Transverse colon (tissue), 4 donors: ENCODE data around the gene NAALADL2. TPM values are rescaled to one million over a fixed set of nuclear protein-coding genes. Genes with fewer than 3 reads are reported as not detected.
"Not testable (repeated sequence)": the region's sequence is repeated elsewhere in the genome, so short reads cannot be mapped to it uniquely, and the experiment has no call there.

Experiments used
- DNase-seq: peaks from one replicate; pipeline ENCODE4 v3.0.0-alpha.2; 2019
- H3K27ac ChIP-seq, 4 donors: fragments of 200-600 bp; sonication (generic); 2 replicates each; pipeline ENCODE4 v1.5.1; 2016 to 2018; ENCODE audit warnings: inconsistent platforms in 4 of 4
- H3K27me3 ChIP-seq: fragments of 200-600 bp; sonication (generic); 2 replicates; pipeline ENCODE4 v1.5.1; 2017; ENCODE audit warnings: inconsistent platforms
- H3K36me3 ChIP-seq, 4 donors: fragments of 200-600 bp; sonication (generic); 2 replicates each; pipeline ENCODE4 v1.5.1; 2017 to 2019; ENCODE audit warnings: inconsistent platforms in 4 of 4
- H3K4me1 ChIP-seq, 4 donors: fragments of 200-600 bp; sonication (generic); 2 replicates each; pipeline ENCODE4 v1.5.1; 2017 to 2020; ENCODE audit warnings: inconsistent platforms in 4 of 4
- H3K4me3 ChIP-seq, 4 donors: fragments of 200-600 bp; sonication (generic); 1 replicate in 1 of 4; 2 replicates in 3 of 4; pipeline versions ENCODE4 v1.5.1 to v1.6.1; 2017 to 2019; ENCODE audit warnings: inconsistent platforms in 4 of 4
- H3K9me3 ChIP-seq, 2 donors: fragments of 200-600 bp; sonication (generic); 2 replicates each; pipeline ENCODE4 v1.5.1; 2017 to 2019; ENCODE audit warnings: inconsistent platforms in 2 of 2
- CTCF ChIP-seq, 5 experiments: fragments of 200-600 bp in 3 of 5; fragments of 450-650 bp in 2 of 5; sonication (generic) in 3 of 5; IDR thresholded peaks; 1 replicate in 2 of 5; 2 replicates in 3 of 5; pipeline ENCODE4 v1.5.1; 2016 to 2017; ENCODE audit warnings: antibody characterized with exemption in 5 of 5, inconsistent platforms in 3 of 5, mild to moderate bottlenecking in 2 of 5, moderate library complexity in 1 of 5
- EP300 ChIP-seq: sonication (generic); formaldehyde crosslinking; IDR thresholded peaks from one replicate; pipeline ENCODE4 v1.6.1; 2017; ENCODE audit warnings: antibody characterized with exemption, low read depth
- POLR2A ChIP-seq: fragments of 450-650 bp; IDR thresholded peaks from one replicate; pipeline ENCODE4 v1.6.1; 2016; ENCODE audit warnings: antibody characterized with exemption, mild to moderate bottlenecking, moderate library complexity
- POLR2AphosphoS5 ChIP-seq, 3 donors: sonication (generic); formaldehyde crosslinking; IDR thresholded peaks; one replicate each; pipeline ENCODE4 v1.6.1; 2016; ENCODE audit warnings: antibody characterized with exemption in 3 of 3
- WGBS, 2 donors: methylation state at CpG; one replicate each; pipeline ENCODE4 v1.1.5; 2018; ENCODE audit warnings: low coverage in 1 of 2; 5-methylcytosine and 5-hydroxymethylcytosine counted together
- in situ Hi-C, 4 donors: fragments of 200-750 bp; cut with MboI; loops; one replicate each; pipeline versions ENCODE4 v1.15.0 to v1.15.1; 2017; ENCODE audit warnings: low sequenced_read_pairs in 3 of 4, low pct_ligation_motif_present in 1 of 4, low pct_unique_long_range_greater_than_20kb in 1 of 4
- intact Hi-C: fragments of 100-400 bp; cut with DNase I; formaldehyde crosslinking; loops from one replicate; pipeline ENCODE4 v1.15.1; 2023; ENCODE audit warnings: low total_unique reads
- total RNA-seq, 4 donors: library from RNA; depleted of rRNA; stranded (reverse); fragments of >200 nt; gene quantifications; one replicate each; pipeline ENCODE4 v1.1.0, GENCODE V29; 2016

Gene NAALADL2
- total RNA-seq, 4 donors from 2014 or later = 10.1 to 22.7 (median 15.1) TPM

- Histone ChIP-seq H3K36me3 (no peaks in the 10 kb centered on the region), H3K4me1 (no peaks in the 10 kb centered on the region), H3K9me3 (no peaks in the 10 kb centered on the region), H3K27me3 (no peaks in the 10 kb centered on the region), H3K27ac (no peak overlapping the region), H3K4me3 (no peak overlapping the region)
- no peak for DNase-seq
- WGBS, 2 donors = 88 to 89% methylated on average over 1 of the region's 1 CpG
- in situ Hi-C loops = no loop called here
- TF ChIP-seq EP300 (no peak), CTCF (IDR thresholded peaks at IDR 0.05) (no peak)
- intact Hi-C loops = no loop called here
Observed at GRCh38 chr3:175118382-175118941, 259.3 kb downstream of the NAALADL2 start.

- WGBS, 2 donors = 43% methylated on average over 2 of the region's 2 CpGs; no CpG with 5 or more reads in 1 of the 2 donors
- TF ChIP-seq CTCF (IDR thresholded peaks at IDR 0.05) = peak in 4 of 5 experiments; percentile 16 to 37 (median 26)
- no peak for TF ChIP-seq POLR2AphosphoS5 (IDR thresholded peaks at IDR 0.05)
- Histone ChIP-seq H3K4me1 (no peaks in the 10 kb centered on the region), H3K27ac (no peak overlapping the region), H3K9me3 (no peaks in the 10 kb centered on the region), H3K36me3 (no peaks in the 10 kb centered on the region), H3K4me3 (no peak overlapping the region), H3K27me3 (no peaks in the 10 kb centered on the region)
- intact Hi-C loops = no loop called here
- peak; percentile 14 for DNase-seq
- in situ Hi-C loops = no loop called here
Observed at GRCh38 chr3:175121225-175121624, 262.1 kb downstream of the NAALADL2 start.

- H3K36me3 ChIP-seq = no peaks in the 10 kb centered on the region
- intact Hi-C loops = no loop called here
- H3K4me3 ChIP-seq = no peak overlapping the region
- in situ Hi-C loops = no loop called here
- no peaks in the 10 kb centered on the region for H3K4me1 ChIP-seq
- no peak for DNase-seq
- WGBS, 2 donors = 73 to 79% methylated on average over 3 of the region's 3 CpGs
- H3K27ac ChIP-seq = no peak overlapping the region
- H3K9me3 ChIP-seq = no peaks in the 10 kb centered on the region
- no peak for TF ChIP-seq EP300
- no peaks in the 10 kb centered on the region for H3K27me3 ChIP-seq
Observed at GRCh38 chr3:175127075-175127662, 268.0 kb downstream of the NAALADL2 start.

GRCh38 chr3:175129126-175129525, 270.0 kb downstream of the NAALADL2 start:
- intact Hi-C loops (no loop called here), in situ Hi-C loops (no loop called here)
- WGBS, 2 donors = 72 to 79% methylated on average over 2 of the region's 2 CpGs
- Histone ChIP-seq H3K27ac (no peak overlapping the region), H3K36me3 (no peaks in the 10 kb centered on the region), H3K4me1 (no peaks in the 10 kb centered on the region), H3K27me3 (no peaks in the 10 kb centered on the region), H3K4me3 (no peak overlapping the region), H3K9me3 (no peaks in the 10 kb centered on the region)
- DNase-seq = no peak
- TF ChIP-seq POLR2A (no peak), POLR2AphosphoS5 (IDR thresholded peaks at IDR 0.05) (no peak), EP300 (no peak), CTCF (IDR thresholded peaks at IDR 0.05) (no peak)

GRCh38 chr3:175129571-175129970, 270.4 kb downstream of the NAALADL2 start:
- Histone ChIP-seq H3K4me3 (no peak overlapping the region), H3K27ac (no peak overlapping the region), H3K27me3 (no peaks in the 10 kb centered on the region), H3K9me3 (no peaks in the 10 kb centered on the region), H3K4me1 (no peaks in the 10 kb centered on the region), H3K36me3 (no peaks in the 10 kb centered on the region)
- in situ Hi-C loops (no loop called here), intact Hi-C loops (no loop called here)
- 92 to 95% methylated on average over 2 of the region's 2 CpGs for WGBS, 2 donors
- no peak for DNase-seq
- TF ChIP-seq EP300 (no peak), CTCF (IDR thresholded peaks at IDR 0.05) (no peak), POLR2A (no peak), POLR2AphosphoS5 (IDR thresholded peaks at IDR 0.05) (no peak)

GRCh38 chr3:175131866-175132265, 272.7 kb downstream of the NAALADL2 start:
- H3K27me3 ChIP-seq, H3K9me3 ChIP-seq, H3K4me1 ChIP-seq, H3K36me3 ChIP-seq, H3K4me3 ChIP-seq, in situ Hi-C loops, intact Hi-C loops, H3K27ac ChIP-seq, DNase-seq: not testable (repeated sequence)
- WGBS, 2 donors = no CpG with 5 or more reads among the region's 28 CpGs

- H3K9me3 ChIP-seq, DNase-seq, H3K27me3 ChIP-seq, H3K36me3 ChIP-seq, in situ Hi-C loops, H3K27ac ChIP-seq, H3K4me3 ChIP-seq, intact Hi-C loops, H3K4me1 ChIP-seq: not testable (repeated sequence)
- 87% methylated on average over 13 of the region's 28 CpGs; no CpG with 5 or more reads in 1 of the 2 donors for WGBS, 2 donors
Observed at GRCh38 chr3:175132706-175133105, 273.6 kb downstream of the NAALADL2 start.
